Measurements from ENCODE around the gene LIFR. TPM values are rescaled to one million over a fixed set of nuclear protein-coding genes. Genes with fewer than 3 reads are reported as not detected.

Gene LIFR
- total RNA-seq, 1 donor from 2014 or later = 13.8 TPM

DNA sequence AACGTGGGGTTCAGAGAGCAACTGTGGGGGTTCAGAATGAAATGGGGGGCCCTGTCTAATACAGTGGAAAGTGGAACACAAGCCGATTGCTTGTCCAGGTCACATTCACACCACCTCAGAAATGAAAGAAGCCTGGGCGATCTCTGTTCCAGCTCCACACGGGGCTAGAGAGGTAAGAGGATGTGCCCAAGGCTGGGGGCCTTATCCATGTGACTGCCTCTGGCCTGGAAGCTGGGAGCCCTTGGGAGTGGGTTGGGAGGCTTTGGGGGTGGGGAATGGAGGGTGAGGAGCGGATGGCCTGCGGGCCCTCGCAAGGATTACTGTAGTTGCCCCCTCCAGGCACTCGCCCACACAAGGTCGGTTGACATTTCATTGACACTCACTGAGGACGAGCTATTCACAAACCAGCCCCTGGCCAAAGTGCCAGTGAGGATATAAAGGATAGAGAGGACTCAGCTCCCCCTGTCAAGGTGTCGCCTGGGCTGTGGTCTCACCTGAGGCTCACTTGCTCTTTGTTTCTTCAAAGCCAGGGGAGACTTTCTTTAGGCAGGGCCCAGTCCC is 86.7 kb downstream of the LIFR start:
- Histone ChIP-seq H3K27me3 (ENCODE audit: control insufficient read depth, insufficient read depth, low read length) (no peaks in the 10 kb centered on the region), H3K4me3 (ENCODE audit: low read depth, low read length) (no peak overlapping the region), H3K36me3 (ENCODE audit: control insufficient read depth, insufficient read depth, low read length) (no peaks in the 10 kb centered on the region)
- TF ChIP-seq, protein P1, sequence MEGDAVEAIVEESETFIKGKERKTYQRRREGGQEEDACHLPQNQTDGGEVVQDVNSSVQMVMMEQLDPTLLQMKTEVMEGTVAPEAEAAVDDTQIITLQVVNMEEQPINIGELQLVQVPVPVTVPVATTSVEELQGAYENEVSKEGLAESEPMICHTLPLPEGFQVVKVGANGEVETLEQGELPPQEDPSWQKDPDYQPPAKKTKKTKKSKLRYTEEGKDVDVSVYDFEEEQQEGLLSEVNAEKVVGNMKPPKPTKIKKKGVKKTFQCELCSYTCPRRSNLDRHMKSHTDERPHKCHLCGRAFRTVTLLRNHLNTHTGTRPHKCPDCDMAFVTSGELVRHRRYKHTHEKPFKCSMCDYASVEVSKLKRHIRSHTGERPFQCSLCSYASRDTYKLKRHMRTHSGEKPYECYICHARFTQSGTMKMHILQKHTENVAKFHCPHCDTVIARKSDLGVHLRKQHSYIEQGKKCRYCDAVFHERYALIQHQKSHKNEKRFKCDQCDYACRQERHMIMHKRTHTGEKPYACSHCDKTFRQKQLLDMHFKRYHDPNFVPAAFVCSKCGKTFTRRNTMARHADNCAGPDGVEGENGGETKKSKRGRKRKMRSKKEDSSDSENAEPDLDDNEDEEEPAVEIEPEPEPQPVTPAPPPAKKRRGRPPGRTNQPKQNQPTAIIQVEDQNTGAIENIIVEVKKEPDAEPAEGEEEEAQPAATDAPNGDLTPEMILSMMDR (IDR thresholded peaks at IDR 0.05; ENCODE audit: insufficient read depth, low read length, poor library complexity, severe bottlenecking) = no peak
- no peak for DNase-seq (ENCODE audit: low read depth)

DNA sequence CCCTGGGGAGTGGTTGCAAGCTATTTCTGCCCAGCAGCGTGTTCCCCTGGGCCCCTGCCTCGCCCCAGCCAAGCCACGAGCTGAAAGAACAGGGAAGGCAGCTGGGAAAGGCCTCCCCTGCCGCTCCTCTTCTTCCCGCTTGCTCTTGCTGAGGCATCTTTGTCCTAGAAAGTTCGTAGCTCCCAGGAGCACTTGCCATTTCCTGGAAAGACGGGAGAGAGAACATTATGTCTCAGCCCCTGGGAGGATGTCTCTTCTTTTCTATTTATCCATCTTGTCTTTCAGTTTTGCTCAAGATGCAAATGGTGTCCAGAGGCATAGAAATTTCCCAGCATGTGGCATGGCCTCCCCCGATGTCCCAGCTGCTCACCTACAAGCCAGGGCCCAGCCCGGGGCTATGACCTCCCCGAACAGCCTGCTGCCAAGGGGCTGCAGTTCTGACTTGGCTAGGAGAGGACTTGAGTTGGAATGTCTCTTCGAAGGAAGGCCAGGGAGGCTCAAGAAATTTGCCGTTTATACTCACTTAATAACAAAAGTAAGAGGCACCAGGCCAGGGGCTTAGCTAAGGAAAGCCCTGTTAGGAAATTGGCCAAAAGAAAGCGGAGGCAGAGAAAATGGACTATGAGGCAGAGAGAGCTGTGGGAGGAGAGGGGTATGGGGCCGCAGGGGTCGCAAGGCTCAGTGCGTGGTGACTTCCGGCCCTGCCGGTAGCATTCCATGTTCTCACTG is 87.3 kb downstream of the LIFR start:
- Histone ChIP-seq H3K27me3 (ENCODE audit: control insufficient read depth, insufficient read depth, low read length) (no peaks in the 10 kb centered on the region), H3K36me3 (ENCODE audit: control insufficient read depth, insufficient read depth, low read length) (no peaks in the 10 kb centered on the region), H3K4me3 (ENCODE audit: low read depth, low read length) (no peak overlapping the region)
- TF ChIP-seq, protein P1 (IDR thresholded peaks at IDR 0.05; ENCODE audit: insufficient read depth, low read length, poor library complexity, severe bottlenecking) = no peak
- DNase-seq (ENCODE audit: low read depth) = no peak

DNA sequence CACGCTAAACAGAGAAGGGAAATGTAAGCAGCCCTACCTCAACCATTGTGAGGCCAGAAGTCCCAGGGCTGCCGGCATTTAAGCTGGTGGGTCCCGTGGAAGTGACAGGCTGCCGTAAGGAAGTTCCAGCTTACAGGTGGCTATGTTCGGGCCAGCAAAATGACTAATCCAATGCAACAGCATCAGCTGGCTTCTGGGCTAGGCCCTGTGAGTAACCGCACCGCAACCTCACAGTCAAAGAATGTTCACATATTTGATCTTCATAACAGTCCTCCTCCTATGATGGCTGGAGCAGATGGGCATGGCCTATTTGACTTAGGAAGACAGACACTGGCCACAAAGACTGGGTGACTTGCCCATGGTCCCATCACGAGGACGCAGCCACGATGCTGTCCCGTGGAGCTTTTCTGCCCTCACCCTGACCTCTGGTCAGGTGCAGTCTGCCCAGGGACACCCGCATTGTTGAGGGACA is 88.2 kb downstream of the LIFR start:
- DNase-seq (ENCODE audit: low read depth) = peak; percentile 86
- no peaks in the 10 kb centered on the region for H3K36me3 ChIP-seq (ENCODE audit: control insufficient read depth, insufficient read depth, low read length)
- no peaks in the 10 kb centered on the region for H3K27me3 ChIP-seq (ENCODE audit: control insufficient read depth, insufficient read depth, low read length)
- TF ChIP-seq, protein P1 (IDR thresholded peaks at IDR 0.05; ENCODE audit: insufficient read depth, low read length, poor library complexity, severe bottlenecking) = no peak
- no peak overlapping the region for H3K4me3 ChIP-seq (ENCODE audit: low read depth, low read length)

DNA sequence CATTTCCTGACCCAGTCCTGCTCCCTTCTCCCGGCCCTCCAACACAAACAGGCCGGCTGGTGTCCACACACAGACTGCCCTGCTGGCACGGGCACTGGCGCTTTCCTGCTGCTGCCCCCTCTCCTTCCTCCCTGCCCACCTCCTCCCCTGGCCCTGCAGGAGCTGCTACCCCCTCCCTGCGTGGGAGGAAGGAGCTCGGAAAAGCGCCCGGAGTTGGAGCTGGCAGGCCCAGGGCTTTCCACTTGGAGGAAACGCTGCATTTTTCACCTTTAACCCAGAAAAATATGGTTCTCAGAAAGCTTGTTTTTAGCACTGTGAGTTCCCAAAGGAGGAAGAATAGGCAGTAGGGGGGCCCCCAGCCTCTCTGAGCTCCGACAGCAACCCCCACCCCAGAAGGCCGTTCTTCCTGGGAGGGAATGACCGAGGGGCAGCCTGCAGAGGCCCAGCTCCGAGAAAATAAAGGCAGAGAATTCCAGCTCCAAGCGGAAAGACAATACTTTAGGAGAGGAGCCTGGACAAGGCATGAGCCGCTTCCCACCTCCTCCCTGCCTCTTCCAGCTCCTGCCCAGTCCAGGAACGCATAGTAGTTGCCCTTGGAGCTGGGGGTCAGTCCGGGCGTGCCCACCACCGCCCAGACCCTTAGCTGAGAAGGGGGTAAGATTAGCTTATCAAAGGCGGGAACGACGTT is 88.9 kb downstream of the LIFR start:
- TF ChIP-seq, protein P1 (IDR thresholded peaks at IDR 0.05; ENCODE audit: insufficient read depth, low read length, poor library complexity, severe bottlenecking) = no peak
- DNase-seq (ENCODE audit: low read depth) = no peak
- no peaks in the 10 kb centered on the region for H3K27me3 ChIP-seq (ENCODE audit: control insufficient read depth, insufficient read depth, low read length)
- no peak overlapping the region for H3K4me3 ChIP-seq (ENCODE audit: low read depth, low read length)
- H3K36me3 ChIP-seq (ENCODE audit: control insufficient read depth, insufficient read depth, low read length) = no peaks in the 10 kb centered on the region

DNA sequence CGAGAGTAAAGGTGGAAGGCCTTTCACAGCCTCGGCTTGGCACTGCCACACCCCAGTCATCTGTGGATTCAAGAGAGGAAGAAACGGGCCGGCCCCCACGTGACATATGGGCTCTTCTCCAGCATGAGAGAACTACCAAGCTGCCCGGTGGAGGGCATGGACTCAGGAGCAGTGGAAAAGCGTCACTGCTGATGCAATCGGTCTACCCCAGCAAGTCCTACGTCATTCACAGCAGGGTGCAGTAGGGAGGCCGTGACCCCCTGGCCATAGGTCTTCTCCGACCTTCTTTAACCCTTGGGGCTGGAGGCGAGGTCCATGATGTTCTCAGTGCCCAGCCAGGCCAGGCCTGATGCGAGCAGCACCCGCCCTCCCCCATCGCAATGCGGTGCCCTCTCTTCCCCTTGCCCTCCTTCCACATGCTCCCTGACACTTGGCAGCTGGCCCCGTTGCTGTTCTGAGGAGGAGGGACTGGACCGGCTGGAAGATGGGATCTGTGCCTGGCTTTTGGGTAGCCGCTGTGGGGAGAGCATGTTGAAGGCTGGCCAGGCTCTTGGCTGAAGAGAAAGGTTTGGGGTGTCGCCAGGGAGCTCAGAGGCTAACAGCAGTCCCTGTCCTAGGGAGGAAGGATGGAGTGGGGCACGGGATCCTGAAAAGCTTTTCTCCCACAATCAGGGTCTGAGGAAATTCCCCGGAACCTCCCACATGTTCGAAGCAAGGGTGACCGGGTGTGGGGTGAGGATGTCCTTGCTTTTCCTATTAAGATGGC is 89.8 kb downstream of the LIFR start:
- TF ChIP-seq, protein P1 (IDR thresholded peaks at IDR 0.05; ENCODE audit: insufficient read depth, low read length, poor library complexity, severe bottlenecking) = no peak

More for the DNA sequence above, 89.8 kb downstream of the LIFR start:
- no peak for DNase-seq (ENCODE audit: low read depth)
- no peaks in the 10 kb centered on the region for H3K36me3 ChIP-seq (ENCODE audit: control insufficient read depth, insufficient read depth, low read length)
- H3K4me3 ChIP-seq (ENCODE audit: low read depth, low read length) = no peak overlapping the region
- no peaks in the 10 kb centered on the region for H3K27me3 ChIP-seq (ENCODE audit: control insufficient read depth, insufficient read depth, low read length)

All from kidney epithelial cell (primary cell).